Kidney glomerular epithelial cell (primary cell): ENCODE measurements around the gene NOTUM.
"Not testable (repeated sequence)": the region's sequence is repeated elsewhere in the genome, so short reads cannot be mapped to it uniquely, and the experiment has no call there.

Source experiments
- DNase-seq: peaks from one replicate; lab custom pipeline; 2025; lab: John Stamatoyannopoulos, UW

The NOTUM gene

GRCh38 chr17:81957691-81958432, 3.1 kb downstream of the NOTUM start:
- no peak for DNase-seq

- no peak for DNase-seq
These were observed 4.1 kb downstream of the NOTUM start for GRCh38 chr17:81956607-81957589.

GRCh38 chr17:81955756-81956544, 5.0 kb downstream of the NOTUM start:
- DNase-seq: no peak

GRCh38 chr17:81955058-81955681, 5.8 kb downstream of the NOTUM start:
- DNase-seq: no peak

- DNase-seq: no peak
These were observed 6.6 kb downstream of the NOTUM start for GRCh38 chr17:81954131-81955057.

- not testable (repeated sequence) for DNase-seq
These were observed 7.5 kb downstream of the NOTUM start for GRCh38 chr17:81953443-81953842.

GRCh38 chr17:81952792-81953228, 8.2 kb downstream of the NOTUM start:
- DNase-seq: no peak

GRCh38 chr17:81951785-81952684, 9.0 kb downstream of the NOTUM start:
- DNase-seq: no peak

GRCh38 chr17:81950501-81950900, 10.5 kb downstream of the NOTUM start:
- DNase-seq: no peak

- no peak for DNase-seq
These were observed 12.2 kb downstream of the NOTUM start for GRCh38 chr17:81948635-81949378.

- DNase-seq: no peak
These were observed 13.8 kb downstream of the NOTUM start, which contains the start of gene MYADML2 for GRCh38 chr17:81947189-81947588. Gene MYADML2 (minus strand): TSS chr17:81947233. CDS start chr17:81941741, 5,492 bp downstream.

GRCh38 chr17:81944858-81945257, 16.1 kb downstream of the NOTUM start:
- DNase-seq: no peak

- DNase-seq: no peak
These were observed 18.8 kb downstream of the NOTUM start for GRCh38 chr17:81942167-81942553.

GRCh38 chr17:81941484-81942166, 19.4 kb downstream of the NOTUM start:
- no peak for DNase-seq

GRCh38 chr17:81940538-81941483, 20.2 kb downstream of the NOTUM start:
- DNase-seq: no peak

GRCh38 chr17:81939881-81940385, 21.1 kb downstream of the NOTUM start:
- no peak for DNase-seq

- DNase-seq: no peak
These were observed 21.8 kb downstream of the NOTUM start for GRCh38 chr17:81939218-81939617.
